GM12892 (cell line): ENCODE measurements around the gene SOX14.

Experiments
- POLR2A ChIP-seq: IDR thresholded peaks from 2 replicates; pipeline ENCODE4 v1.6.1; 2011; ENCODE audit warnings: low read depth, low read length, control low read depth
- POLR2AphosphoS5 ChIP-seq: IDR thresholded peaks from 2 replicates; pipeline ENCODE4 v1.6.1; 2011; ENCODE audit warnings: low read depth, low read length, control low read depth

GRCh38 chr3:137807998-137808397 is 43.9 kb downstream of the SOX14 start:
- TF ChIP-seq POLR2A (no peak), POLR2AphosphoS5 (no peak)
